GM12878 (cell line): ENCODE data around the gene MLPH. TPM values are rescaled to one million over a fixed set of nuclear protein-coding genes. Genes with fewer than 3 reads are reported as not detected.

Experiments used
- ATAC-seq: fragments of 200-7000 bp; cut with Tn5 transposase; 3 replicates; pipeline ENCODE4 v1.9.1; 2020; ENCODE audit warnings: mild to moderate bottlenecking, moderate library complexity
- BruUV-seq: library from RNA; stranded (reverse); fragments of 400-500 nt; replicated peaks from 2 replicates; lab custom pipeline; 2021; lab: Mats Ljungman, UMichigan
- CTCF ChIA-PET: fragments of 300-600 bp; sonication (Branson Sonifier 250); formaldehyde crosslinking; extraction: SDS; loops from one replicate; lab custom pipeline; 2021; ENCODE audit warnings: inconsistent platforms; lab: Yijun Ruan, JAX
- POLR2A ChIA-PET: fragments of 350-600 bp; formaldehyde crosslinking; extraction: SDS; loops from one replicate; lab custom pipeline; 2021; ENCODE audit warnings: inconsistent platforms; lab: Charles Lee
- RAD21 ChIA-PET: fragments of 300-600 bp; sonication (Branson Sonifier 250); formaldehyde crosslinking; loops from one replicate; lab custom pipeline; 2023; ENCODE audit warnings: antibody characterized with exemption; ENCODE audit not compliant: unreplicated experiment; lab: Charles Lee
- SMC1A ChIA-PET: fragments of 300-600 bp; sonication (Branson Sonifier 250); formaldehyde crosslinking; loops from one replicate; lab custom pipeline; 2023; ENCODE audit not compliant: unreplicated experiment, uncharacterized antibody; lab: Charles Lee
- DNase-seq: peaks from one replicate; pipeline ENCODE4 v3.0.0-alpha.2; 2011; ENCODE audit warnings: low read depth, low spot score
- FAIRE-seq: peaks from 3 replicates; lab custom pipeline; 2011; peaks lifted over from hg19 to GRCh38; lab: Jason Lieb, UNC
- H2AFZ ChIP-seq: 2 replicates; pipeline ENCODE4 v1.6.0; 2011; ENCODE audit warnings: low read depth, low read length, control low read depth; ENCODE audit not compliant: control insufficient read depth
- H3K27ac ChIP-seq: 2 replicates; pipeline ENCODE4 v1.5.1; 2011; ENCODE audit warnings: control low read depth; ENCODE audit not compliant: control insufficient read depth, insufficient read depth
- H3K27me3 ChIP-seq, 2 experiments: replicated peaks in 1 of 2; 2 replicates each; pipeline versions ENCODE4 v1.6.0 to v1.6.1; 2011; ENCODE audit warnings: low read length in 1 of 2; ENCODE audit not compliant: control insufficient read depth in 2 of 2, insufficient read depth in 2 of 2
- H3K36me3 ChIP-seq, 2 experiments: 2 replicates each; pipeline ENCODE4 v1.5.1; 2011; ENCODE audit warnings: low read length in 1 of 2; ENCODE audit not compliant: control insufficient read depth in 2 of 2, insufficient read depth in 2 of 2
- H3K4me1 ChIP-seq: 2 replicates; pipeline ENCODE4 v1.6.1; 2011; ENCODE audit warnings: mild to moderate bottlenecking, low read length, moderate library complexity, mixed read lengths; ENCODE audit not compliant: control insufficient read depth, insufficient read depth
- H3K4me2 ChIP-seq: 2 replicates; pipeline ENCODE4 v1.6.0; 2011; ENCODE audit warnings: control low read depth; ENCODE audit not compliant: control insufficient read depth, insufficient read depth
- H3K4me3 ChIP-seq: fragments of 200-600 bp; sonication (generic); 2 replicates; pipeline ENCODE4 v1.5.1; 2016
- H3K79me2 ChIP-seq: 2 replicates; pipeline ENCODE4 v1.6.0; 2011; ENCODE audit warnings: low read length; ENCODE audit not compliant: control insufficient read depth, insufficient read depth
- H3K9ac ChIP-seq: 2 replicates; pipeline ENCODE4 v1.8.0; 2011; ENCODE audit warnings: low read length, control low read depth, mixed read lengths; ENCODE audit not compliant: control insufficient read depth, insufficient read depth
- H3K9me3 ChIP-seq: replicated peaks from 3 replicates; pipeline ENCODE4 v1.5.1; 2011; ENCODE audit warnings: mild to moderate bottlenecking, low read length; ENCODE audit not compliant: control insufficient read depth, insufficient read depth
- H4K20me1 ChIP-seq: 2 replicates; pipeline ENCODE4 v1.6.0; 2011; ENCODE audit not compliant: control insufficient read depth, insufficient read depth
- CREB1 ChIP-seq: IDR thresholded peaks from 2 replicates; pipeline ENCODE4 v1.6.1; 2012; ENCODE audit warnings: low read depth, mild to moderate bottlenecking, inconsistent platforms
- IRF3 ChIP-seq: fragments of 450-650 bp; IDR thresholded peaks from 2 replicates; pipeline ENCODE4 v1.6.1; 2014; ENCODE audit warnings: mild to moderate bottlenecking
- KLF5 ChIP-seq: fragments of 450-650 bp; IDR thresholded peaks from 2 replicates; pipeline ENCODE4 v1.6.1; 2014; ENCODE audit warnings: mild to moderate bottlenecking; ENCODE audit not compliant: partially characterized antibody
- NFYA ChIP-seq: IDR thresholded peaks from 2 replicates; pipeline ENCODE4 v1.6.1; 2011; ENCODE audit warnings: low read depth, mild to moderate bottlenecking, low read length, improper control_type of control experiment, borderline replicate concordance
- NRF1 ChIP-seq: conservative IDR thresholded peaks from 2 replicates; pipeline ENCODE4 v1.6.1; 2011; ENCODE audit warnings: mild to moderate bottlenecking, low read depth, low read length, improper control_type of control experiment
- REST ChIP-seq: IDR thresholded peaks from 2 replicates; pipeline ENCODE4 v1.6.1; 2012; ENCODE audit warnings: mild to moderate bottlenecking, low read depth, low read length
- RUNX3 ChIP-seq: IDR thresholded peaks from 2 replicates; pipeline ENCODE4 v1.6.1; 2012; ENCODE audit warnings: low read length, inconsistent platforms
- SPI1 ChIP-seq: IDR thresholded peaks from 2 replicates; pipeline ENCODE4 v1.6.1; 2011; ENCODE audit warnings: low read depth, mild to moderate bottlenecking, low read length, moderate library complexity, borderline replicate concordance; ENCODE audit not compliant: insufficient read depth
- ZBTB4 ChIP-seq: fragments of 450-650 bp; formaldehyde crosslinking; IDR thresholded peaks from 2 replicates; pipeline ENCODE4 v1.4.0; 2022; ENCODE audit warnings: mild to moderate bottlenecking, moderate library complexity
- WGBS: methylation state at CpG from one replicate; pipeline ENCODE4 v1.1.6; 2016; ENCODE audit warnings: low lambda C conversion rate; ENCODE audit not compliant: insufficient replicate concordance, insufficient coverage; ENCODE audit errors: missing lambda C conversion rate; 5-methylcytosine and 5-hydroxymethylcytosine counted together
- in situ Hi-C: fragments of 300-500 bp; cut with MboI; formaldehyde crosslinking; loops from 9 replicates; pipeline ENCODE4 v1.14.3; 2018; ENCODE audit warnings: mixed read lengths
- intact Hi-C: fragments of 100-400 bp; cut with micrococcal nuclease; formaldehyde crosslinking; loops from one replicate; pipeline ENCODE4 v1.14.2; 2022; ENCODE audit not compliant: unreplicated experiment
- polyA plus RNA-seq, 11 experiments: library from polyadenylated mRNA; depleted of rRNA in 4 of 11; unstranded in 6 of 11; stranded (reverse) in 5 of 11; fragments of >200 nt; fragmentation: Nextera tagmentation in 4 of 11; fragmentation: Illumina TruSeq in 1 of 11; extraction: Ambion mirVana in 4 of 11; extraction: Trizol in 1 of 11; gene quantifications; 1 replicate in 1 of 11; 2 replicates in 10 of 11; pipeline versions ENCODE4 v1.2.1 to v1.2.3, GENCODE V29; 2011 to 2016; ENCODE audit warnings: inconsistent platforms in 2 of 11, missing spikeins in 2 of 11, low read depth in 1 of 11
- total RNA-seq, 4 experiments: library from RNA; depleted of rRNA in 3 of 4; stranded (reverse); fragments of >200 nt in 3 of 4; fragmentation: Illumina TruSeq in 1 of 4; extraction: Trizol in 1 of 4; gene quantifications; 2 replicates each; pipeline versions ENCODE4 v1.2.1 to v1.2.3, GENCODE V29; 2013 to 2021

The MLPH gene
- total and polyA plus RNA-seq, 10 of the 15 experiments (the other 5 are each of a cell fraction or from before 2014, with no cell fraction given) = 0.16 to 0.85 TPM; not detected in 8

GRCh38 chr2:237470914-237471313 is 16.1 kb upstream of the MLPH start:
- H4K20me1 ChIP-seq = no peaks in the 10 kb centered on the region
- H2AFZ ChIP-seq = no peak overlapping the region
- no peak for FAIRE-seq
- H3K36me3 ChIP-seq = no peaks in the 10 kb centered on the region
- in situ Hi-C loops = no loop called here
- H3K4me1 ChIP-seq = peaks cover 6% of the 10 kb centered on the region; the same call in 1 of the 2 replicates
- no peak overlapping the region for H3K4me2 ChIP-seq
- BruUV-seq = no TSS peak
- no peak overlapping the region for H3K9ac ChIP-seq
- TF ChIP-seq KLF5 = no peak
- no peak for TF ChIP-seq REST
- TF ChIP-seq NFYA = no peak
- no peak for TF ChIP-seq IRF3
- no peak for TF ChIP-seq SPI1
- TF ChIP-seq RUNX3 = no peak
- TF ChIP-seq ZBTB4 (CRISPR knock-in tag) = no peak
- TF ChIP-seq CREB1 = no peak
- no peak for TF ChIP-seq NRF1
- TF ChIP-seq, all 136 proteins: peak for 0
- SMC1A ChIA-PET = interaction anchor here (0.9 kb wide), 1 partner anchor 101 kb away, joined by 3 read pairs; no protein-coding TSS in a partner anchor
- WGBS = 38% methylated on average over 7 of the region's 7 CpGs
- H3K27me3 ChIP-seq = peaks cover 0 to 2% of the 10 kb centered on the region in 2 experiments; a peak in 1 of 4 replicates
- CTCF ChIA-PET = interaction anchor here (0.8 to 2.8 kb wide), 6 partner anchors 41 to 385 kb away, joined by 3 to 21 read pairs (median 8); partner anchors contain the start of gene COPS8
- no peak for DNase-seq
- no peaks in the 10 kb centered on the region for H3K9me3 ChIP-seq
- RAD21 ChIA-PET = interaction anchor here (1.4 kb wide), 1 partner anchor 15 kb away, joined by 4 read pairs; no protein-coding TSS in a partner anchor
- intact Hi-C loops = loop anchor here (1.0 to 10.0 kb wide), 2 partner anchors 317 to 346 kb away; no protein-coding TSS in a partner anchor
- POLR2A ChIA-PET = no interaction called here
- no peak overlapping the region for H3K27ac ChIP-seq
- no peak for ATAC-seq
- no peaks in the 10 kb centered on the region for H3K79me2 ChIP-seq
- no peak overlapping the region for H3K4me3 ChIP-seq
